ENCODE results near the gene AFMID. TPM values are rescaled to one million over a fixed set of nuclear protein-coding genes. Genes with fewer than 3 reads are reported as not detected.

Gene AFMID
- total RNA-seq, 6 donors from 2014 or later: 30.5 to 265 (median 44.2) TPM

DNA sequence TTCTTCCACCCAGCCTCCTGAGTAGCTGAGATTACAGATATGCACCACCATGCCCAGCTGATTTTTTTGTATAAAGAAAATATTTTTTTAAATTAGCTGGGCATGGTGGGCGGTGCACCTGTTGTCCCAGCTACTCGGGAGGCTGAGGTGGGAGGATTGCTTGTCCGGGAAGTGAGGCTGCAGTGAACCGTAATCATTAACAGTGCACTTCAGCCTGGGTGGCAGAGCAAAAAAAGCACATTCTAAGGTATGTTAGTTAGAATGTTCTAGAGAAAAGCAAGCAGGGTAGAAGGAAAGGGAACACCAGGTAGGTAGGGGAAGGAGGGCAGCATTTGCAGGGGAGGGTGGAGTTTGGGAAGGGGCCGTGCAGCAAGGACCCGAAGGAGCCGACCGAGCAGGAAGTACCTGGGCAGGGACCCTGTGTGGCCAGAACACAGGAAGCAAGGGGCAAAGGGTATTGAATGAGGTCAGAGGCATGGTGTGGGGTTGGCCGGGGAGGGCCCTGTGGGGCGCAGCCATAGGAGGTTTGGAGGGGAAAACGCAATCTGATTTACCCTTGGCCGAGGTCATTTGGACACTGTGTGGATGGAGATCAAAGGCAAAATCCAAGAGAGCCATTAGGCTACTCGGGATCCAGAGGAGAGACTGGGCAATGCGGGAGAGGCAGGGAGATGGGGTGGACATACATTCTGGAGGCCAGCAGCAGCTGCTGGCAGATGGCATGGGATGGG, 38.7 kb upstream of the AFMID start:
- ATAC-seq (ENCODE audit: low FRiP score in 2 of 2) (no peak), DNase-seq (no peak)
- no peaks in the 10 kb centered on the region for H3K36me3 ChIP-seq
- H3K4me3 ChIP-seq: no peak overlapping the region
- no peak overlapping the region for H3K27ac ChIP-seq
- 68 to 78% methylated on average over 14 of the region's 14 CpGs for whole genome bisulfite sequencing, 2 donors
- no peaks in the 10 kb centered on the region for H3K9me3 ChIP-seq
- H3K27me3 ChIP-seq: no peaks in the 10 kb centered on the region
- peaks cover 33 to 62% (median 46%) of the 10 kb centered on the region in 4 donors for H3K4me1 ChIP-seq
- TF ChIP-seq POLR2A (IDR thresholded peaks at IDR 0.05): no peak
- TF ChIP-seq, protein P1, sequence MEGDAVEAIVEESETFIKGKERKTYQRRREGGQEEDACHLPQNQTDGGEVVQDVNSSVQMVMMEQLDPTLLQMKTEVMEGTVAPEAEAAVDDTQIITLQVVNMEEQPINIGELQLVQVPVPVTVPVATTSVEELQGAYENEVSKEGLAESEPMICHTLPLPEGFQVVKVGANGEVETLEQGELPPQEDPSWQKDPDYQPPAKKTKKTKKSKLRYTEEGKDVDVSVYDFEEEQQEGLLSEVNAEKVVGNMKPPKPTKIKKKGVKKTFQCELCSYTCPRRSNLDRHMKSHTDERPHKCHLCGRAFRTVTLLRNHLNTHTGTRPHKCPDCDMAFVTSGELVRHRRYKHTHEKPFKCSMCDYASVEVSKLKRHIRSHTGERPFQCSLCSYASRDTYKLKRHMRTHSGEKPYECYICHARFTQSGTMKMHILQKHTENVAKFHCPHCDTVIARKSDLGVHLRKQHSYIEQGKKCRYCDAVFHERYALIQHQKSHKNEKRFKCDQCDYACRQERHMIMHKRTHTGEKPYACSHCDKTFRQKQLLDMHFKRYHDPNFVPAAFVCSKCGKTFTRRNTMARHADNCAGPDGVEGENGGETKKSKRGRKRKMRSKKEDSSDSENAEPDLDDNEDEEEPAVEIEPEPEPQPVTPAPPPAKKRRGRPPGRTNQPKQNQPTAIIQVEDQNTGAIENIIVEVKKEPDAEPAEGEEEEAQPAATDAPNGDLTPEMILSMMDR (IDR thresholded peaks at IDR 0.05): no peak

DNA sequence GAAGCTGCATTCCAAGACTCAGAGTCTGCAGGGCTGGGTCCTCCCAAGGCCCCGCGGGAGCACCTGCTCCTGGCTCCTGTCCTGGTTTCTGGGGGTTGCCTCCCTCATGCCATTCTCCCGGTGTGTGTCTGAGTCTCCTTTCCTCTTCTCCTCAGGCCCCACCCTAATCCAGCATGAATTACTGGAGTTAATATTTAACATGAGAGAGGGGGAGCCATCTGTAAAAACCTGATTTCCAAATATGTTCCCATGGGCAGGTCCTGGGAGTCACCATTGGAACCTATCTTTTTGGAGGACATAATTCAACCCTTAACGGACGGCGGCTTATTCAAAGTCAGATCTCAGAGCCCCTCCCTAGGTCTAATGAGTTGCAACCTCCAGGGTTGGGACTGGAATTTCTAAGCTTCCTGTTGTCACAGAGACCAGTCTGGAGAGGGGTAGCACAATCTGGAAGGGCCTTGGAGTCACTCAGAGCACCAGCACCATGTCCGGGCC, 35.6 kb upstream of the AFMID start:
- ATAC-seq (ENCODE audit: low FRiP score in 2 of 2): peak; percentile 13 to 69
- no peak overlapping the region for H3K4me3 ChIP-seq
- H3K9me3 ChIP-seq: no peaks in the 10 kb centered on the region
- H3K27me3 ChIP-seq: no peaks in the 10 kb centered on the region
- peaks cover 13 to 33% (median 18%) of the 10 kb centered on the region in 4 donors for H3K4me1 ChIP-seq
- H3K36me3 ChIP-seq: no peaks in the 10 kb centered on the region
- TF ChIP-seq, protein P1 (IDR thresholded peaks at IDR 0.05): no peak
- TF ChIP-seq EP300 (IDR thresholded peaks at IDR 0.05): no peak
- no peak for TF ChIP-seq POLR2A (IDR thresholded peaks at IDR 0.05)
- no peak for TF ChIP-seq POLR2AphosphoS5 (IDR thresholded peaks at IDR 0.05)
- H3K27ac ChIP-seq: peak overlapping the region; percentile 42 to 69 (median 58)
- peak in 1 of 2 donors; percentile 72 for DNase-seq
- WGBS, 2 donors: 37 to 40% methylated on average over 7 of the region's 7 CpGs

DNA sequence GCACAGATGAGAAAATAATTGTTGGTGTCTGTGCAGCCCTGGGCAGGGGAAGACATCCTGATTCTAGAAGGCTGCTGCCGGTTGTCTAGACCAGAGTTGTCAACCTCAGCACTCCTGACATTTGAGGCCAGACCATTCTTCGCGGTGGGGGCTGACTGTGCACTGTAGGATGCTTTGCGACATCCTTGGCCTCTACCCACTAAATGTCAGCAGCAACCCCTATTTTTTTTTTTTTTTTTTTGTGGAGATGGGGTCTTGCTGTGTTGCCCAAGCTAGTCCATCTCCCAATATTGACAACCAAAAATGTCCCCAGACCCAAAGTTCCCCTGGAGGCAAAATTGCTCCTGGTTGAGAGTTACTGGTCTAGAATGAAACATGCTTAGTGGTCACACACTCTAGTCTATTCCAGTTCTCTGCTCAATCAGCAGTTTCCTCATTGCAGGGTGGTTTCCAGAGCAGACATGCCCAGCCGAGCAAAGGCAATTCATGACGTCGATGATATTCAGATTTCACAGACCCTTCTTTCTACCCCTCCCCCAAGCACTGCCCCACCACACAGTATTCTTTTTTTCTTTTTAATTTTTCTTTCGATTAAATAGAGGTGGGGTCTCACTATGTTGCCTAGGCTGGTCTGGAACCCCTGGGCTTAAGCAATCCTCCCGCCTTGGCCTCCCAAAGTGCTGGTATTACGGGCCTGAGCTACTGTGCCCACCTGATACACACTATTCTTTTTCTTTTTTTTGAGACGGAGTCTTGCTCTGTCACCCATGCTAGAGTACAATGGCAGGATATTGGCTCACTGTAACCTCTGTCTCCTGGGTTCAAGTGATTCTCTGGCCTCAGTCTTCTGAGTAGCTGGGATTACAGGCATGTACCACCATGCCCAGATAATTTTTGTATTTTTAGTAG, 32.0 kb upstream of the AFMID start:
- peak in 1 of 2 donors; percentile 66 for ATAC-seq (ENCODE audit: low FRiP score in 2 of 2)
- TF ChIP-seq POLR2A (IDR thresholded peaks at IDR 0.05): peak in 1 of 4 donors; percentile 45
- TF ChIP-seq, protein P1 (IDR thresholded peaks at IDR 0.05): no peak
- Histone ChIP-seq H3K4me1 (peaks cover 13 to 18% (median 15%) of the 10 kb centered on the region in 4 donors), H3K27me3 (no peaks in the 10 kb centered on the region), H3K36me3 (no peaks in the 10 kb centered on the region), H3K9me3 (no peaks in the 10 kb centered on the region), H3K27ac (peak overlapping the region in 1 of 4 donors; percentile 21), H3K4me3 (no peak overlapping the region)
- 73 to 78% methylated on average over 11 of the region's 11 CpGs for WGBS, 2 donors
- DNase-seq: no peak

DNA sequence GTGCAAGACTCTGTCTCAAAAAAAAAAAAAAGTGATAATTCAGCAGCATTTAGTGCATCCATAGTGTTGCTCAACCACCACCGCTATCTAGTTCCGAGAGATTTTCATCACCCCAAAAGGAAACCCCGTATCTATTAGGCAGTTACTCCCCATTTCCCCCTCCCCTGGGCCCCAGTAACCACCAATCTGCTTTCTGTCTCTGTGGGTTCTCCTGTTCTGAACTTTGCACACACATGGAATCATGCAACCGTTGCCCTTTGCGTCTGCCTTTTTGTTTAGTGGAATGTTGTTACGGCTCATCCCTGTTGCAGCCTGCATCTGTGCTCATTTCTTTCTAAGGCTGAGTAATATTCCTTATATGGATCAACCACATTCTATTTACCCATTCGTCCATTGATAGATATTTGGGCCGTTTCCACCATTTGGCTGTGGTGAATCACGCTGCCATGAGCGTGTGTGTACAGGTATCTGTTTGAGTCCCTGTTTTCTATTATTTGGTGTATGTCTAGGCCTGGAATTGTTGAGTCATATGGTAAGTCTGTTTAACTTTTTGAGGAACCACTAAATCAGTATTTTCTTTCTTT, 27.5 kb upstream of the AFMID start:
- ATAC-seq (ENCODE audit: low FRiP score in 2 of 2): no peak
- WGBS, 2 donors: 67% methylated on average over 10 of the region's 10 CpGs
- no peaks in the 10 kb centered on the region for H3K4me1 ChIP-seq

More for the DNA sequence above, 27.5 kb upstream of the AFMID start:
- no peaks in the 10 kb centered on the region for H3K36me3 ChIP-seq
- no peaks in the 10 kb centered on the region for H3K9me3 ChIP-seq
- no peaks in the 10 kb centered on the region for H3K27me3 ChIP-seq
- DNase-seq: no peak
- H3K27ac ChIP-seq: no peak overlapping the region
- H3K4me3 ChIP-seq: no peak overlapping the region
- no peak for TF ChIP-seq EP300 (IDR thresholded peaks at IDR 0.05)
- TF ChIP-seq, protein P1 (IDR thresholded peaks at IDR 0.05): no peak
- no peak for TF ChIP-seq POLR2AphosphoS5 (IDR thresholded peaks at IDR 0.05)
- no peak for TF ChIP-seq POLR2A (IDR thresholded peaks at IDR 0.05)

All from upper lobe of left lung (tissue), 6 donors.